K562 (cell line): ENCODE measurements around the gene UCHL5. TPM values are rescaled to one million over a fixed set of nuclear protein-coding genes. Genes with fewer than 3 reads are reported as not detected.

ENCODE experiments used
- ATF6 ChIP-seq: sonication (generic); formaldehyde crosslinking; IDR thresholded peaks from 2 replicates; pipeline ENCODE4 v1.4.0; 2020; ENCODE audit warnings: mild to moderate bottlenecking, missing genetic modification reagents
- DIDO1 ChIP-seq: fragments of 450-650 bp; IDR thresholded peaks from 2 replicates; pipeline ENCODE4 v1.6.1; 2016; ENCODE audit warnings: low read depth, missing biosample characterization, missing genetic modification characterization
- GTF2E2 ChIP-seq: fragments of 200-800 bp; sonication (Bioruptor generic); IDR thresholded peaks from 2 replicates; pipeline ENCODE4 v1.6.1; 2016; ENCODE audit warnings: missing genetic modification characterization, missing compliant biosample characterization
- HDAC8 ChIP-seq: fragments of 450-650 bp; IDR thresholded peaks from 2 replicates; pipeline ENCODE4 v1.6.1; 2016; ENCODE audit warnings: mild to moderate bottlenecking, missing genetic modification characterization, moderate library complexity, missing compliant biosample characterization
- KAT7 ChIP-seq: sonication (generic); formaldehyde crosslinking; IDR thresholded peaks from 2 replicates; pipeline ENCODE4 v1.8.0; 2022; ENCODE audit warnings: missing genetic modification reagents, mild to moderate bottlenecking, borderline replicate concordance
- PCBP1 ChIP-seq: fragments of 200-400 bp; formaldehyde crosslinking; IDR thresholded peaks from 2 replicates; pipeline ENCODE4 v1.6.1; 2018; ENCODE audit warnings: mild to moderate bottlenecking, low read depth, low read length; ENCODE audit not compliant: poor library complexity, severe bottlenecking
- PYGO2 ChIP-seq: fragments of 450-650 bp; IDR thresholded peaks from 2 replicates; pipeline ENCODE4 v1.6.1; 2016; ENCODE audit warnings: mild to moderate bottlenecking, missing genetic modification characterization, moderate library complexity, missing compliant biosample characterization
- RNF219 ChIP-seq: fragments of 250-450 bp; sonication (Bioruptor Pico); IDR thresholded peaks from 2 replicates; pipeline ENCODE4 v1.5.0; 2022; ENCODE audit warnings: mild to moderate bottlenecking
- SMAD4 ChIP-seq: fragments of 250-450 bp; sonication (Bioruptor Pico); conservative IDR thresholded peaks from 2 replicates; pipeline ENCODE4 v1.8.0; 2021; ENCODE audit warnings: inconsistent platforms, mild to moderate bottlenecking, moderate library complexity
- SNRNP70 ChIP-seq: fragments of 200-400 bp; formaldehyde crosslinking; optimal IDR thresholded peaks from 2 replicates; pipeline ENCODE3; 2017; ENCODE audit warnings: low read depth, low read length
- STAT5B ChIP-seq: fragments of 250-450 bp; sonication (Bioruptor Pico); IDR thresholded peaks from 2 replicates; pipeline ENCODE4 v1.8.0; 2021; ENCODE audit warnings: mild to moderate bottlenecking, inconsistent platforms
- TFE3 ChIP-seq: fragments of 450-650 bp; formaldehyde crosslinking; IDR thresholded peaks from 2 replicates; pipeline ENCODE4 v1.4.0; 2020; ENCODE audit warnings: mild to moderate bottlenecking, mixed read lengths
- TOE1 ChIP-seq, 2 experiments: fragments of 450-650 bp in 1 of 2; sonication (generic) in 1 of 2; formaldehyde crosslinking in 1 of 2; IDR thresholded peaks; 2 replicates each; pipeline versions ENCODE4 v1.7.1 to v1.8.0; 2016 to 2022; ENCODE audit warnings: borderline replicate concordance in 2 of 2, mild to moderate bottlenecking in 2 of 2, antibody characterized with exemption in 1 of 2, inconsistent platforms in 1 of 2, low read depth in 1 of 2, missing genetic modification reagents in 1 of 2, moderate library complexity in 1 of 2
- U2AF2 ChIP-seq: fragments of 200-400 bp; formaldehyde crosslinking; optimal IDR thresholded peaks from 2 replicates; pipeline ENCODE3; 2017; ENCODE audit warnings: low read depth, mild to moderate bottlenecking, low read length
- ZFX ChIP-seq: sonication (generic); formaldehyde crosslinking; IDR thresholded peaks from 2 replicates; pipeline ENCODE4 v1.8.0; 2022; ENCODE audit warnings: mild to moderate bottlenecking, missing genetic modification reagents, moderate library complexity
- ZNF146 ChIP-seq: IDR thresholded peaks from one replicate; pipeline ENCODE4 v1.6.1; 2018; ENCODE audit warnings: missing compliant biosample characterization; ENCODE audit not compliant: unreplicated experiment
- ZNF232 ChIP-seq: sonication (generic); formaldehyde crosslinking; IDR thresholded peaks from 2 replicates; pipeline ENCODE4 v1.8.0; 2022; ENCODE audit warnings: mild to moderate bottlenecking, missing genetic modification reagents
- ZNF592 ChIP-seq: fragments of 450-650 bp; IDR thresholded peaks from 2 replicates; pipeline ENCODE4 v1.6.1; 2017; ENCODE audit warnings: antibody characterized with exemption, mild to moderate bottlenecking
- polyA plus RNA-seq, 8 experiments: library from polyadenylated mRNA; depleted of rRNA in 4 of 8; stranded (reverse) in 5 of 8; unstranded in 3 of 8; fragments of >200 nt; fragmentation: Nextera tagmentation in 2 of 8; fragmentation: Illumina TruSeq in 1 of 8; extraction: Ambion mirVana in 2 of 8; extraction: Trizol in 1 of 8; gene quantifications; 2 replicates each; pipeline versions ENCODE4 v1.2.1 to v1.2.3, GENCODE V29; 2011 to 2014; ENCODE audit warnings: inconsistent platforms in 1 of 8, missing spikeins in 1 of 8
- total RNA-seq, 7 experiments: library from RNA; depleted of rRNA in 6 of 7; stranded (reverse); fragments of >200 nt in 6 of 7; fragmentation: Illumina TruSeq in 2 of 7; extraction: Trizol in 2 of 7; gene quantifications; 2 replicates each; pipeline versions ENCODE4 v1.2.1 to v1.2.3, GENCODE V29; 2011 to 2021; ENCODE audit warnings: low replicate concordance in 1 of 7

The UCHL5 gene
- total and polyA plus RNA-seq, 9 of the 15 experiments (the other 6 are each of a cell fraction or from before 2014, with no cell fraction given), result 61.0 to 206 (median 122) TPM

GRCh38 chr1:193068013-193068412 lies 8.9 kb upstream of the UCHL5 start (continued):
- TF ChIP-seq STAT5B (CRISPR knock-in tag) (no peak), PYGO2 (no peak), U2AF2 (no peak), GTF2E2 (tag) (no peak), PCBP1 (no peak), TFE3 (CRISPR knock-in tag) (no peak), HDAC8 (tag) (no peak), TOE1 (IDR thresholded peaks at IDR 0.05; ENCODE audit: borderline replicate concordance) (0 out of 2 replicates have a peak, but pooled peaks have one; percentile 18), TOE1 (CRISPR knock-in tag; IDR thresholded peaks at IDR 0.05; ENCODE audit: borderline replicate concordance, low read depth) (no peak), KAT7 (no peak), RNF219 (CRISPR knock-in tag) (no peak), DIDO1 (no peak), ZNF592 (peak; percentile 73), ZNF232 (CRISPR knock-in tag) (no peak), SNRNP70 (no peak), ZNF146 (no peak), ZFX (CRISPR knock-in tag) (peak; percentile 58), ATF6 (no peak), SMAD4 (CRISPR knock-in tag) (0 out of 2 replicates have a peak, but pooled peaks have one; percentile 52)
